HG02610 (cell line): ENCODE data around the gene RAB4A.
"Not testable (repeated sequence)": the region's sequence is repeated elsewhere in the genome, so short reads cannot be mapped to it uniquely, and the experiment has no call there.

Experiments used
- ATAC-seq: cut with Tn5 transposase; IDR thresholded peaks from one replicate; pipeline ENCODE4 v1.9.1; 2021; ENCODE audit warnings: mild to moderate bottlenecking, moderate library complexity; ENCODE audit not compliant: unreplicated experiment

The RAB4A gene

DNA sequence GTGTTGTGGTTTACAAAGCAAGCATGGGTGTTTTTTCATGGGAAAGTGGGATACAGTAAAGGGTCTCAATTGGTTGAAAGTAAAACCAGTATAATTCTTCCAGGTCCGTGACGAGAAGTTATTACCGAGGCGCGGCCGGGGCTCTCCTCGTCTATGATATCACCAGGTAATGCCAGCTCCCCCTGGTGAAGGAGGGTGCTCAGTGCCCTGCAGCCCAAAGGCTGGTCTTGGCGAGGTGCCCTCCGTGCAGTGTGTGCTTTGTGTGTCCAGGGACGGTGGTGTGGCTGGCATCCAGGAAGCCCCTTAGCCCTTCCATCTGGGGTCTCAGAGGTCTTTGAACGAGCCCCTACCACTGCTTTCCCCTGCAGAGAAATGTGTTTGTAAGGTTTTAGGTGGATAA lies 24.8 kb downstream of the RAB4A start:
- no peak for ATAC-seq

DNA sequence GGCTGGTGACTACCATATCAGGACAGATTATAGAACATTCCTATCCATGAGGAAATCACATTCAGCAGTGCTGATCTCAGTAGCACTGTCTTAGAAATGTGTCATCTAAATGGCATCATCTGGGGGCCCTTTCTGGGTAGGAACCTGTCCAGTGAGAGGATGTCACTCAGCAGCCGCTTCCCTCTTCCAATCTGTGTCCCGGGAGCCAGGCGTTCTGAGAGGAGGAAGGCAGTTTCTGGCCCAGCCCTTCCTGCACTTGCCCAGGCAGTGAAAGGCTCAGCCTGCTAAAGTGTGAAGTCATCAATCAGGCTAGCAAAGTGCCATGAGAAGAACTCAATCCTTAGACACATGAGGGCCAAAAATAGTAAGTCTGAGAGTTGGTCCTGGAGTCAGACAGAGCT lies 25.6 kb downstream of the RAB4A start:
- no peak for ATAC-seq

DNA sequence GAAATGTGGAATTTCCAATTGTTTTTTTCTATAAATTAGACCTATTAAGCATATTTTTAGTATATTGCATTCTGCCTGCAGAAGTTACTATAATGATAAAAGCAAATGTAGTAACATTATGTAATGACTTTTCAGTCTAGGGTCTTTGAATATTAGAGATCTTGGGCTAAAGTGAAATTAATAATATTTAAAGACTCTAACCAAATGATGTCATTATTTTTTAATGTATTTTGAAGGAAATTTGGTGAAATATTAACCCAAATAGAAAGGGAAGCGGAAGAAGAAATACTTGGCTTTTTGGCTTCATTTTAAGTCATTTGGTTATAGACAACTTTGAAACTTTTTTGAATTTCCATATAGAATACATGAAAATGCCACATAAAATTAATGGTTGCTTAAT lies 26.8 kb downstream of the RAB4A start:
- no peak for ATAC-seq

DNA sequence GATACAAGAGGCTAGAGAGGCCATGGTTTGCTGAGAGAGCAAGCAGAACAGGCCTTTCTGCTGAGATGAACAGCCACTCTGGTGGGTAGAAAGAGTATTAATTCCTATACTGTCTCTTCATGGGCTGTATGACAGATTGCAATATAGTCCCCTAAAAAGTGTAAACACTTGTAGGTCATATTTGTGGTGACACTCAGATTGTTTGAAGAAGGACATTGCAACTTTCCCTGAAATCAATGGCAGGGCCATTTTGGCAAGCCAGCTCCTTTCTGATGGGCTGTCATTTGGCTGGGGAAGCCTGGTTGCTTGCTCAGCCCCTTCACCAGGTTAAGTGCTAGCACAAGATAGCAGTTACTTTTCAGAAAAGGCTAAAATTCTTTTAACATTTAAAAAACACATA lies 27.5 kb downstream of the RAB4A start:
- ATAC-seq: no peak

DNA sequence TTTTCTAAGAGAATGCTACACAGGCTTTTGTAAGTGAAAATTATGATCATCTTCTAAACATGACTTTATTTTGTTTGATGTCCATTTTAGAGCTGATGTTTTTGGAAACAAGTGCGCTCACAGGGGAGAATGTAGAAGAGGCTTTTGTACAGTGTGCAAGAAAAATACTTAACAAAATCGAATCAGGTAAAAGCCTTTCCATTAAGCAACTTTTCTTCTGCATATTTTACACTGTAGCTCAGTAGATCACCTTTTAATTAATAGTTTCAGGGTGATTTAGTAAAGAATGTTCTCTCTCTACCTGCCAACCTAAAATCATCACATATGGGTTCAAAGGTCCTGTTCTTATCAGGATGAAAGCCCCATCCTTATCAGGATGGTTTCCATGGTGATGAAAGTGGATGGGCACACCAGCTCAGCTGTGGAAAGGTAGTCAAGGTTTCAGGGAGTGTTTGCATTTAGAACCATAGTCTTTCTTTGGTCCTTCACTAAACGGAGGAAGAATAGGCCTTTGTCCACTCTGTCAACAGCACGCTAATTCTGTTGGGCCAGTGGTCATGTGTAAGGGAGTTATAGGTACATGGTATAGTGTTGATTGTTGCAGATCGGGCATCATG lies 28.1 kb downstream of the RAB4A start:
- no peak for ATAC-seq

DNA sequence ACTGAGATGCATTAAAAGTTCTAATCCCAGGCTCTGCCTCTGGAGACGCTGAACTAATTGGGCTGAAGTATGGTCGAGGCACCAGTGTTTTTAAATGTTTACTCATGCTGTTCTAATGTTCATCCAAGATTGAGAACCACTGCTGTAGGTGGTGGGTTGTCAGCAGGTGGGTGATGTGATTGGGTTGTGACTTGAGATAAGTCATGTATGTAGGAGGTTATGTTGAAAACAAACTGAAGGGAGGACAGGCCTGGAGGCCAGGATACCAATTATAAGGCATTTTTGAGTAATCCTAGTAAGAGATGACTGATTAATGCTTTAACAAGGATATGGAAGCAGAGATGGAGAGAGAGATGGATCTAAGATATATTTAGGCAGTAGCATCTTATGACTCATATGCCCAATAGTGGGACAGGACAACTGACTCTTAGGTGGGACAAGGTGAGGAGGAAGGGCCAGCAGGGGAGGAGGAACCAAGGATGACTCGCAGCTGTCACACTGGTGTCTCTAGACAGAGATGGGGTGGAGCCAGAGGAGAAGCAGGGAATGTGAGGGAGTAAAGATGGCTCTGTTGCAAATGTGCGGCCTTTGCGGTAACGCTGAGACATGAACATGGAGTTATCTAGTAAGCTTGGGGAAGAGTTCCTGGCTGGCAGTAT lies 29.3 kb downstream of the RAB4A start:
- no peak for ATAC-seq

DNA sequence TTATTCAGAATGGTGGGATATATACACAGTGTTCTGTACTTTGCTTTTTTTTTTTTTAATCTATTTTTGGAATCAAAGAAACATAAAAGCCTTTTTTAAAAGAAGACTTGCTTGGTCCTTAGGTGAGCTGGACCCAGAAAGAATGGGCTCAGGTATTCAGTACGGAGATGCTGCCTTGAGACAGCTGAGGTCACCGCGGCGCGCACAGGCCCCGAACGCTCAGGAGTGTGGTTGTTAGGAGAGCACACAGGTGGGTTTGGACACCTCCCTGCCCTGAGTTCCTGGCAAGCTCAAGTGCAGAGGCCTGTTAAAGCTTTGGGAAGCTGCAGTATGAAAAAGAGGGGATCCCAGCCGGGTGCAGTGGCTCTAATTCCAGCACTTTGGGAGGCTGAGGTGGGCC lies 31.8 kb downstream of the RAB4A start:
- ATAC-seq: no peak

DNA sequence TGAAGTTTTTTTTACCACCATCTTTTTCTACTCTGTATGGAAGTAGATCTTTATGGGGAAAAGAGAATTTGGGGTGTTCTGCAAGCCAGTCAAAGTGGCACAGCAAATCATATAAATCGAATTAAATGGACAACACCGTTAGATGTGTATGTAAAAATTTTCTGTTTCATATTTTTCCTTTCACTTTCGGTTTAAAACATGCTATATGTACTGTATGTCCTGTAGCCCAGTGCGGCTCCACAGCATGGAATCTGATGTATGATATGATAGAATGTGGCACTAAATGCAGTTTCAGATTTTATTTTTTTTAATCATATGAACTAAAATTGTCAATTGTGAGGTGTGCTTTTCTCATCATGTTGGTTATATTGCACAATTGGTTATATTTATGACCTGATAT lies 32.9 kb downstream of the RAB4A start:
- no peak for ATAC-seq

DNA sequence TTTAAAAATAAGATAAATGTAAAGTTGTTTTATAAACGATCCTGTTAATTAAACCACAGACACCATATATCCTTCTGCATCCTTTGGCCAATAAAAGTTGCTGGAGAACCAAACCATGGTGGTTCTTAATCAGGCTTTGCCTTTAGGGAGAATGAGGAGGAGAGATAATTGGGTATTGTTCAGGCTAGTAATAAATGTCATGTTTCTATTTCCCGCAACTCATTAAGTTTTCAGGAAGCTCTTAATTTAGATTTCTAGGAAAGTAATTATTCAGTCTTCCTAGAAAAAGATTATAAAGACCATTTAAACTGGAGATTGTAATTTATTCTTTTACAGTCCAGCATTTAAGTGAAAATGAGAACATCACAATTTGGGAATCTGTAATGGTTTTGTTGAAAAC lies 34.5 kb downstream of the RAB4A start:
- ATAC-seq: no peak

DNA sequence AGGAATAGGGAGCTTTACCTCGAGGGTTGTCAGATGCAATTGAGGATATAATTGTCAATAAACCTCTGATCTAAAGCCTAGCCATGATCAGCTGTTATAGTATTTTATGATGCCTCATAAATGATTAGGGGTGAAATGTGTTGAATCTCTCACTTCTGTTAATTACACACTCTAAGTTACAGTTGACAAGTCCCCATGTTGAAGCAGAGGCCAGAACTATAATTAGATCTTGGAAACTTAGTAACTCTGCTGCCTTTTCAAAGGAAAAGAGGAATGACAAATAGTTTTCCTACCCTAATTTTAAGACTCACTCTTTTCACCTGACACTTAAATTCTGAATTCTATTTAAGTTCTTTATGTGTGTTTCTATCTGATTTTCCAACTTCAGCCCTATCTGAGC lies 38.2 kb downstream of the RAB4A start:
- no peak for ATAC-seq

DNA sequence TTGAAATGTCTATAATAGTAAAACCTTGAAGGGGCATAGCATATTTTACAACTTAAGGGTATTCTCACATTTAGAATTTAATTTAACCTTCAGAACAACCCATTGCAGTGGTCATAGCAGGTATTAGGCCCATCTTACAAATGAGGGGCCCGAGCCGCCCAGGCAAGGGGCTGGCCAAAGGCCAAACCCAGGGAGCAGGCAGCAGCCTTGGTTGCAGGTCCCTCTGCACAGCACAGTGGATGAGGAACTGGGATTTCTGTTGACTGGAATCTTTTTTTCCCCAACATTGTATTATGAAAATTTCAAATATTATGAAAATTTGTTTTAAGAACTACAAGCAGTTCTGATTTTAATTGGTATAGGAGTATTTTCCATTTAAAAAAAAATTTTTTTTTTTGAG lies 38.8 kb downstream of the RAB4A start:
- ATAC-seq: no peak

DNA sequence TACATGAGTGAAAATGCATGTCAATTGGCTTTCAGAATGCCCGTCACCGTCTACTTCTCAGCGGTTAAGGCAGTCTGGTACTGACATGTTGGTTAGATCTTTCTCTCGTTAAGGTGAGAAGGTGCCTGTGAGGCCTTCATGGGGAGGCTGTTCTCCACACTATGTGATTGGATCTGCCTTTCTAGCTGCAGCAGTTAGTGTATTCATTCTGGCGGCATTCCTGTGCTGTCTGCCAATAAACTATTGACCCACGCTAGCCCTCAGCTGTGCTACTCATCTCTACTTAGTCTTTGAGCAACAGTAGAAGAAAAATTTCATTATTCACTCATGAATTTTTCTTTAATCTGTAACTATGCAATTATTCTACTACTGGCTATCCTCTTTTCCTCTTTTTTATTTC lies 39.9 kb downstream of the RAB4A start:
- ATAC-seq: no peak

DNA sequence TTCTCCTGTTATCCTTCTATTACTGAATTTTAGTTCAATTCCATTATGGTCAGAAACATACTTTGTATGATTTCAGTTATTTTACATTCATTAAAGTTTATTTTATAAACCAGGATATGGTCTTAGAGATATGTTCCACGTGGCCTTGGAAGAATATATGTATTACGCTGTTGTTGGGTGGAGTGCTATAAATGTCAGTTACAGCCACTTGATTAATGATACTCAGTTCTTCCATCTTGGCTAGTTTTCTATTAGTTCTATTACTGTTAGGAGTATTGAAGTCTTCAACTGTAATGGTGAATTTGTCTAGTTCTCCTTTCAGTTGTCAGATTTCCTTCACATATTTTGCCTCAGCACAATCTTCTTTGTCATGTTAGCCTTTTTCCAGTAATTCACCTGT lies 45.3 kb downstream of the RAB4A start:
- ATAC-seq: no peak

DNA sequence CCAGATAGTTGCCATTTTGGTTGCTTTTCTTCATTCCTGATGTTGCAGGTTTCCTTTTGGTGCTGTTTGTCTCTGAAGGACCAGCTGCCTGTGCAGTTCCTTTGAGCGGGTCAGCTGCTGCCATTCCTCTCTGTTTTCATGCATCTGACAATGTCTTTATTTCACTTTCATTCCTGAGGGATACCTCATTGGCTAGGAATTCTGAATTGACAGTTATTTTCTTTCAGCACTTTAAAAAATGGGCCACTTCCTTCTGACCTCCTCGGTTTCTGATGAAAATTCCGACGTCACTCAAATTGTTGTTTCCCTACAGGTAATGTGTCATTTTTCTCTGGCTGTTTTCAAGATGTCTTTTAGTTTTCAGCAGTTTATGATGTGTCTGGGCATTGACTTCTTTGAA lies 47.1 kb downstream of the RAB4A start:
- ATAC-seq: no peak

DNA sequence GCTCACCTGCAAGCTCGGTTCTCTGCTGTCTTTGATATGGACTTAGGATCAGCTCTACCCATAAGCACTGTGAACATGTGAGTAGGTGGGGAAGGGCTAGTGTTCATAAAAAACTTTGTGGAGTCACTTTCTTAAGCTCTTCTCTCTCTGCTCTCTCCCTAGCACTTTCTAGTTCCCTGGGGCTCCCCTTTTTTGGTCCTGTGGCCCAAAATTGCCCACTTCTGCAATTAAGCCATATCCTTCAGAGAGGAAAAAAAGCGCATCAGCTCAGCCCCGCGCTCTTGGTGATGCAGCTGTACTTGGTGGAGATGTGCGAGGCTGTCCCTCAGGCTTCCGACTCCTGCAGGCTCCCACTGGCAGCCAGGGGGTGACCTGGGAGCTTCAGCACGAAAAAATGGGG lies 48.6 kb downstream of the RAB4A start:
- ATAC-seq: no peak

DNA sequence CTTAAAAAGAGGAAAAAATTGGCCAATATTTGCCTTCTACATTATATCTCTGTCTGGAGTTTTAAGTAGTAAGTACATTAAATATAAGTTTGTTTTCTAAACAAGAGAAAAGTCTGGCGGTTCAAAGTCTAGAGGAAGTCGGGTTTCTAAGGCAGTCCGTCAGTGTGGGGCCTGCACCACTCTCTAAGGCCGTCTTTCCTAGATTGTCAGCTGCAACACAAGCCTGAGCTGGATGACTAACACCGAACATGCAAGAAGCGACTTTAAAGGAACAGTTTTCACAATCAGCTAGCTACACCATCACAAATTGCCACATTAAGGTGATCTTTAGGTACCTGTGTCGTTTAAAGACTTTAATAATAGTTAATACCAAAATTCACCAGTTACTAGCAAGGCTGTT lies 52.3 kb downstream of the RAB4A start:
- no peak for ATAC-seq

DNA sequence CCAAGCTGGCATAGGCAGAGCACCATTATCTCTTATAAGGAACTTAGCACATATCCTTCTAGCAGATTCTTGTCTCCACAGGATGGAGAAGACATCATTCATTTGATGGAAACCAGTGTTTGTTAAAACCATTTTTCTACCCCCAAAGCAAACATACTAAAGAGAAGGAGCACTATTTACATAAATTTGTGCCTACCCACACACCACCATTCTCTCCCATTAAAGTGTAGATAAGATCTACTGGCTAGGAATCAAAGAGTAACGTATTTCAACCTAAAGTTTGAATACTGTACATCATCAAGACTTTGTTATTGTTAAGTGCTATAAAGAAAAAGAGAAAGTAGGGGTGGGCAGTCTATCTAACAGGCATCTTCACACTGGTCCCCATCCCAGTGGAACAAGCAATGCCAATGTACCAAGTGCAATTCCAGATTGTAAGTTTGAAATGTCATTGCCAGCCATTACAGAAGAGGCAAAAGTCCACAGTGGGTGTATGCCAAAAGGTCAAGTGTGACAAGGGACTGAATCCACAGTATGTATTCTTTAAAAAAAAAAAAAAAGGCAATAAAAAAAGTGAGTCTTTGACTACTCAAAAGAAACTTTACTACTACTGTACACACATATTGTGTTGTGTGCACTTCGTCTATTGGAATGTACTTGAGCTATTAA lies 53.1 kb downstream of the RAB4A start:
- no peak for ATAC-seq

DNA sequence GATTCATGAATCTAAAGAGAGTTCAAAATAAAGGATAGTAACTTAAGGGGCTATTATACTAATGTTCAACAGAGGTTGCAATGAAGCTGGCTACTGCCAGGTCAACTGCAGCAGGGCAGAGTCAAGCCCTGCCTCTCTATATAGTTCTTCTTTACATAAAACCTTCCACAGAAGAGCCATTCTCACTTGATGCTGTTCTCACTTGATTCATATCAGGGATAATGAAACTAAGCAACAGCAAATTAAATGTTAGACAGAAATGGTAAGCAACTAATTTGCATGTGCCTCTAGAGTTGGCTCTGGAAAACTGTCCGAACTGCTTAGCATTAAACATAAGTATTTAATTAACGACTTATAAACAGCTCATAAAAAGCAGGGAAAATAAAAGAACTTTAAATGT lies 54.5 kb downstream of the RAB4A start:
- ATAC-seq: no peak

DNA sequence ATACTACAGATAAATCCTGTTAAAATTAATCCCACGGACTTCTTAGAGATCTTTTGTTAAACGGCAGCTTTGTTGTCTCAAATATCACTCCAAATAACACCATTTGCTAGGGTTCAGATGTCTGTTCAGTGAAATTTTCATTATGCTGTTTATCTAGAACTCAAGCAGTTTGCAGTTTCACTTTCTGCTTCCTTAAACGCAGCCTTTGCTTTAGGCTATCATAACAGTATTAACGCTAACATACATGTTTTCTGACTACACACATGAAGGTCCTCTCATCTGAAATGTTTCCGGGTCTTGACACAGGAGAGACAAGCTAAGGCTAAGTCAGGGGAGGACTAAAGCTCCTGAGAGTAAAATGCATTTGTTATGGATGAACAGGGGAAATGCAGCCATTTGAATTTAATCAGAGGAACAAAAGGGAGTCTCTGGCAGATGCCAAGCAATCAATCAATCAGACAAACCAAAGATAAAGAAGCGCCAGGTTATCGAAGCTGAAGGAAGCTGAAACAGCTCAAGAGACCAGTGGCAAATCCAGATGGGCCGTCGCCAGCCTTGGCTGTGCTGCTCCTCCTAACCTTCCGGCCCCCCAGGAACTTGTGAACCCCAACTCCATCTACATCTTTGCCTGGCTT lies 55.1 kb downstream of the RAB4A start:
- ATAC-seq: no peak

DNA sequence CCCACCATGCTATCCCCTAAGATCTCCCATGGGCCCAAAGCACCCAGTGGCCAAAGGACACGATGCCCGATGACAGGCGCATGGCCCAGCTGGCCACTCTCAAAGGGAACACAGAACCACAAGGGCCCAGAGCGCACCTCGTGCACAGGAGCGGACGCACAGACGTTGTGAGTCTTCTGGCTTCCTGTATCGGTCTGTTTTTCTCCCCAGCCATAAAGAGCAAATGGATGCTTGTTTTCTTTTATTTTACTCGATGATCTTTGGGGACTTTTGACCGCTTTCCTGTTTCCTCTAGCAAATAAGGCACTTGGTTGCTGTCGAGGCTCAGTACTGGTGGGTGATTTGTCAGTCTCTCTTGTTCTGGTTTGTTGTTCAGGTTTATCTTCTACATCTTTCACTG lies 55.7 kb downstream of the RAB4A start:
- ATAC-seq: no peak

DNA sequence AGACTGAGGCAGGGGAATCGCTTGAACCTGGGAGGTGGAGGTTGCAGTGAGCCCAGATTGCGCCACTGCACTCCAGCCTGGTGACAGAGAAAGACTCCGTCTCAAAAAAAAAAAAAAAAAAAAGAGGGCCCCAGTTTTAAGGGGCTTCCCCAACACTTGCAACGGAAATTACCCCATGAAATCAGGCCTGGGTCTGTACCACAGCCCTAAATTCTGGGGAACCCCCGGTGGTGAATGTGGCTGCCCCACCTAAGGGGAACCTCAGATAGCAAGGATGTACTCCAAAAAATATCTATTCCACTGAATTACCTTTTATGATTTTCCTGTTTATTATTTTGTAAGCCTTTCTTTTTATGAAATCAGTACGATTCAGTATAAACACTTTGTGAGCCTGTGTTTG lies 56.9 kb downstream of the RAB4A start:
- ATAC-seq: not testable (repeated sequence)
